Gastrocnemius medialis (tissue), 4 donors: Measurements from ENCODE around the gene TMCC3. TPM values are rescaled to one million over a fixed set of nuclear protein-coding genes. Genes with fewer than 3 reads are reported as not detected.
"Not testable (repeated sequence)": the region's sequence is repeated elsewhere in the genome, so short reads cannot be mapped to it uniquely, and the experiment has no call there.

Experiments
- ATAC-seq, 2 donors: fragments of 150-250 bp; one replicate each; pipeline ENCODE4 v1.9.1; 2016
- DNase-seq, 2 donors: peaks; one replicate each; pipeline ENCODE4 v3.0.0-alpha.2; 2019
- H3K27ac ChIP-seq, 4 donors: fragments of 200-600 bp; sonication (generic); 1 replicate in 1 of 4; 2 replicates in 3 of 4; pipeline ENCODE4 v1.5.1; 2016 to 2018; ENCODE audit warnings: mild to moderate bottlenecking in 2 of 4, moderate library complexity in 1 of 4
- H3K27me3 ChIP-seq, 3 donors: fragments of 200-600 bp; sonication (generic) in 2 of 3; 1 replicate in 1 of 3; 2 replicates in 2 of 3; pipeline versions ENCODE4 v1.5.1 to v1.6.0; 2016 to 2019; ENCODE audit warnings: mild to moderate bottlenecking in 1 of 3, moderate library complexity in 1 of 3
- H3K36me3 ChIP-seq, 2 donors: fragments of 200-600 bp; sonication (generic) in 1 of 2; one replicate each; pipeline ENCODE4 v1.5.1; 2017 to 2018
- H3K4me1 ChIP-seq, 2 donors: fragments of 200-600 bp; sonication (generic) in 1 of 2; one replicate each; pipeline ENCODE4 v1.5.1; 2016 to 2017; ENCODE audit warnings: mild to moderate bottlenecking in 2 of 2
- H3K4me3 ChIP-seq, 4 donors: fragments of 200-600 bp; sonication (generic) in 3 of 4; 1 replicate in 1 of 4; 2 replicates in 3 of 4; pipeline ENCODE4 v1.5.1; 2016 to 2019; ENCODE audit warnings: mild to moderate bottlenecking in 2 of 4
- H3K9me3 ChIP-seq, 3 donors: fragments of 200-600 bp; sonication (generic) in 2 of 3; 1 replicate in 1 of 3; 2 replicates in 2 of 3; pipeline ENCODE4 v1.5.1; 2016 to 2019
- POLR2A ChIP-seq, 2 donors: fragments of 450-650 bp; IDR thresholded peaks; one replicate each; pipeline ENCODE4 v1.6.1; 2017; ENCODE audit warnings: antibody characterized with exemption in 2 of 2, mild to moderate bottlenecking in 2 of 2, moderate library complexity in 2 of 2
- in situ Hi-C, 4 donors: fragments of 200-750 bp; cut with MboI; loops; one replicate each; pipeline versions ENCODE4 v1.15.0 to v1.8.0; 2017; ENCODE audit warnings: low sequenced_read_pairs in 4 of 4
- intact Hi-C: fragments of 100-400 bp; cut with DNase I; formaldehyde crosslinking; loops from one replicate; pipeline ENCODE4 v1.15.1; 2023; ENCODE audit warnings: low total_unique reads
- total RNA-seq, 4 donors: library from RNA; depleted of rRNA; stranded (reverse); fragments of >200 nt; gene quantifications; one replicate each; pipeline versions ENCODE4 v1.1.0 to v1.2.3, GENCODE V29; 2016
- TF ChIP-seq, protein P1 (sequence below), 5 experiments: fragments of 450-650 bp in 3 of 5; fragments of 200-600 bp in 2 of 5; sonication (generic) in 2 of 5; IDR thresholded peaks in 4 of 5; conservative IDR thresholded peaks in 1 of 5; 1 replicate in 4 of 5; 2 replicates in 1 of 5; pipeline ENCODE4 v1.5.1; 2016 to 2019; ENCODE audit warnings: antibody characterized with exemption in 5 of 5, mild to moderate bottlenecking in 3 of 5, moderate library complexity in 3 of 5

The TMCC3 gene
- total RNA-seq, 4 donors from 2014 or later: 17.2 to 51.6 (median 39.5) TPM

DNA sequence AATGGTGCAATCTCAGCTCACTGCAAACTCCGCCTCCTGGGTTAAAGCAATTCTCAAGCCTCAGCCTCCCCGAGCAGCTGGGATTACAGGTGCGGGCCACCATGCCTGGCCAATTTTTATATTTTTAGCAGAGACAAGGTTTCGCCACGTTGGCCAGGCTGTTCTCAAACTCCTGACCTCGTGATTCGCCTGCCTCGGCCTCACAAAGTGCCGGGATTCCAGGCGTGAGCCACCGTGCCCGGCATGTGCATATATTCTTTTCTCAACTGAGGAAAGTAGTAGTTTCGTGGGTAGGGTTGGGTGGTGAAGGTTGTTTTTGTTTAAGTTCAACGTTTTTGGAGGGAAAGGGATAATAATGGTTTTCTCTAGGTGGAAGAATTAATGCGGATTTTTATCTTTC lies 96.5 kb downstream of the TMCC3 start:
- intact Hi-C loops: no loop called here
- no peaks in the 10 kb centered on the region for H3K9me3 ChIP-seq
- H3K27me3 ChIP-seq: no peaks in the 10 kb centered on the region
- peak in 1 of 2 donors; percentile 8 for ATAC-seq
- no peak overlapping the region for H3K27ac ChIP-seq
- no peaks in the 10 kb centered on the region for H3K36me3 ChIP-seq
- in situ Hi-C loops: loop anchor here in 1 of 4 donors (10.0 kb wide), 1 partner anchor 201 kb away; no protein-coding TSS in a partner anchor
- TF ChIP-seq, protein P1, sequence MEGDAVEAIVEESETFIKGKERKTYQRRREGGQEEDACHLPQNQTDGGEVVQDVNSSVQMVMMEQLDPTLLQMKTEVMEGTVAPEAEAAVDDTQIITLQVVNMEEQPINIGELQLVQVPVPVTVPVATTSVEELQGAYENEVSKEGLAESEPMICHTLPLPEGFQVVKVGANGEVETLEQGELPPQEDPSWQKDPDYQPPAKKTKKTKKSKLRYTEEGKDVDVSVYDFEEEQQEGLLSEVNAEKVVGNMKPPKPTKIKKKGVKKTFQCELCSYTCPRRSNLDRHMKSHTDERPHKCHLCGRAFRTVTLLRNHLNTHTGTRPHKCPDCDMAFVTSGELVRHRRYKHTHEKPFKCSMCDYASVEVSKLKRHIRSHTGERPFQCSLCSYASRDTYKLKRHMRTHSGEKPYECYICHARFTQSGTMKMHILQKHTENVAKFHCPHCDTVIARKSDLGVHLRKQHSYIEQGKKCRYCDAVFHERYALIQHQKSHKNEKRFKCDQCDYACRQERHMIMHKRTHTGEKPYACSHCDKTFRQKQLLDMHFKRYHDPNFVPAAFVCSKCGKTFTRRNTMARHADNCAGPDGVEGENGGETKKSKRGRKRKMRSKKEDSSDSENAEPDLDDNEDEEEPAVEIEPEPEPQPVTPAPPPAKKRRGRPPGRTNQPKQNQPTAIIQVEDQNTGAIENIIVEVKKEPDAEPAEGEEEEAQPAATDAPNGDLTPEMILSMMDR (IDR thresholded peaks at IDR 0.05 in 4 of 5, conservative IDR thresholded peaks at IDR 0.05 in 1 of 5): no peak
- no peak for TF ChIP-seq POLR2A (IDR thresholded peaks at IDR 0.05)
- H3K4me3 ChIP-seq: no peak overlapping the region
- H3K4me1 ChIP-seq: peaks cover 0 to 6% of the 10 kb centered on the region in 2 donors
- DNase-seq: peak; percentile 12 to 35

DNA sequence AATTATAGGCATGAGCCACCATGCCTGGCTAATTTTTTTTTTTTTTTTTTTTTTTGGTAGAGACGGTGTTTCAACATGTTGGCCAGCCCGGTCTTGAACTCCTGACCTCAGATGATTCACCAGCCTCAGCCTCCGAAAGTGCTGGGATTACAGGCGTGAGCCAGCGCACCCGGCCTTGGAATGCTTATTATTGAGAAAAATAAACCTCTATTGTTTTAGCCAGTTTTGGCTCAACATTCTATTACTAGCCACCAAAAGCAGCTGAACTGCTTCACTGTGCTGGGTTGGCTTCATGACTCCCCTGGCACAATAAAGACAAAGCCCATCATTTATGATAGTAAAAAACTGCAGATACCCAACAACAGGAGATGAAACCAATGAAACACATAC lies 97.2 kb downstream of the TMCC3 start:
- intact Hi-C loops (no loop called here), in situ Hi-C loops (loop anchor here in 1 of 4 donors (10.0 kb wide), 1 partner anchor 202 kb away; no protein-coding TSS in a partner anchor)
- Histone ChIP-seq H3K27me3 (no peaks in the 10 kb centered on the region), H3K4me1 (peaks cover 0 to 6% of the 10 kb centered on the region in 2 donors), H3K27ac (no peak overlapping the region), H3K36me3 (no peaks in the 10 kb centered on the region), H3K9me3 (no peaks in the 10 kb centered on the region), H3K4me3 (no peak overlapping the region)
- ATAC-seq (no peak), DNase-seq (no peak)
- TF ChIP-seq POLR2A (IDR thresholded peaks at IDR 0.05): no peak
- TF ChIP-seq, protein P1 (IDR thresholded peaks at IDR 0.05 in 4 of 5, conservative IDR thresholded peaks at IDR 0.05 in 1 of 5): no peak

DNA sequence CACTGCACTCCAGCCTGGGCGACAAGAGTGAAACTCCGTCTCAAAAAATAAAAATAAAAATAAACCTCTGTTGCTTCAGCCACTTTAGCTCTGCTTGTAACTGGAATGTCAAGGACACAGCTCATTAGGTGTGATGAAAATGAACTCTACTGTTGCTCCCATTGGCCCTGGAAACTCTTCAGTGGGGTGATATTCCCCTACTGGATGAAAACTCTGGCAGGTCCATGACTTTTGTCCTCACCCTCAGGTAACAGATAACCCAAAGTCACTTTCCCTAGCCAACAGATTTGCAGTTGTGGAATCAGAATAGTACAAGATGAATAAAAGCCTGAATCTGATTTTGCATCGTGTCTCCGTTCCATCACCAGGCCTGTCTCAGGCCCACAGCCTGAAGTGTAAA lies 98.5 kb downstream of the TMCC3 start:
- Histone ChIP-seq H3K9me3 (no peaks in the 10 kb centered on the region), H3K36me3 (no peaks in the 10 kb centered on the region), H3K27me3 (no peaks in the 10 kb centered on the region), H3K4me1 (peaks cover 0 to 6% of the 10 kb centered on the region in 2 donors), H3K4me3 (no peak overlapping the region), H3K27ac (no peak overlapping the region)
- no peak for DNase-seq
- in situ Hi-C loops (loop anchor here in 1 of 4 donors (10.0 kb wide), 1 partner anchor 203 kb away; no protein-coding TSS in a partner anchor), intact Hi-C loops (no loop called here)
- ATAC-seq: no peak
- TF ChIP-seq POLR2A (IDR thresholded peaks at IDR 0.05): no peak
- TF ChIP-seq, protein P1 (IDR thresholded peaks at IDR 0.05 in 4 of 5, conservative IDR thresholded peaks at IDR 0.05 in 1 of 5): no peak

DNA sequence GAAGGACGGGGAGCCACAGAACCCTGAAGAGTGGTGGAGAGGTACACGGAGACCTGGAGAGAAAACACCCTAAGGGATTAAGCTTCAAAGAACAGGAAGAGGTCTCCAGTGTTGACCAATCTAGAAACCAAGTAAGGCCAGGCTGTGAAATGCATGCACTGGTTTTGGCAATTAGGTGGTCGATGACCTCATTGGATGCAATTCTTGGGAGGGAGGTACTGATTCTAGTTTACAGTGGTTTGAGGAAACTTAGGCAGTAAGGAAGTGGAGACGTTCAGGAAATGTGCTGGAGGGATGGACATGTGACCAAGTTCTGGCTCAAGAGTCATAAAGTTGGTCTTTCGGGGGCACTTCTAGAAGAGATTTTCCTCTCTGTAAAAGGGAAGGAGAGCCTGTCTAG lies 99.4 kb downstream of the TMCC3 start:
- H3K27me3 ChIP-seq: no peaks in the 10 kb centered on the region
- in situ Hi-C loops: loop anchor here in 1 of 4 donors (10.0 kb wide), 1 partner anchor 204 kb away; no protein-coding TSS in a partner anchor
- no peak overlapping the region for H3K4me3 ChIP-seq
- no peak overlapping the region for H3K27ac ChIP-seq
- H3K36me3 ChIP-seq: no peaks in the 10 kb centered on the region
- H3K9me3 ChIP-seq: no peaks in the 10 kb centered on the region
- ATAC-seq (no peak), DNase-seq (no peak)
- intact Hi-C loops: no loop called here
- H3K4me1 ChIP-seq: peaks cover 0 to 6% of the 10 kb centered on the region in 2 donors
- TF ChIP-seq, protein P1 (IDR thresholded peaks at IDR 0.05 in 4 of 5, conservative IDR thresholded peaks at IDR 0.05 in 1 of 5): no peak
- TF ChIP-seq POLR2A (IDR thresholded peaks at IDR 0.05): no peak

DNA sequence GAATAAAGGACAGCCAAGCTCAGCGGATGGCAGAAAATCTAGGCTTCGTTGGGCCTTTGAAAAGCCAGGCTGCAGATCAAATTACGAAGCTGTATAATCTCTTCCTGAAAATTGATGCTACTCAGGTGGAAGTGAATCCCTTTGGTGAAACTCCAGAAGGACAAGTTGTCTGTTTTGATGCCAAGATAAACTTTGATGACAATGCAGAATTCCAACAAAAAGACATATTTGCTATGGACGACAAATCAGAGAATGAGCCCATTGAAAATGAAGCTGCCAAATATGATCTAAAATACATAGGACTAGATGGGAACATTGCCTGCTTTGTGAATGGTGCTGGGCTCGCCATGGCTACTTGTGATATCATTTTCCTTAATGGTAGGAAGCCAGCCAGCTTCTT lies 101.5 kb downstream of the TMCC3 start:
- intact Hi-C loops: loop anchor here (5.0 to 10.0 kb wide), 2 partner anchors 98 to 456 kb away; partner anchors contain the start of gene NDUFA12
- in situ Hi-C loops: loop anchor here in 2 of 4 donors (5.0 to 10.0 kb wide), 2 partner anchors 206 to 213 kb away; no protein-coding TSS in a partner anchor
- H3K36me3 ChIP-seq, H3K4me1 ChIP-seq, H3K27me3 ChIP-seq, H3K4me3 ChIP-seq, ATAC-seq, H3K27ac ChIP-seq, DNase-seq, H3K9me3 ChIP-seq: not testable (repeated sequence)
